ENCODE data around the gene KRT13. TPM values are rescaled to one million over a fixed set of nuclear protein-coding genes. Genes with fewer than 3 reads are reported as not detected.

Gene KRT13
- total and polyA plus RNA-seq, 12 donors, result 0.54 to 20.0 (median 3.5) TPM; not detected in 7

- TF ChIP-seq, protein P1, sequence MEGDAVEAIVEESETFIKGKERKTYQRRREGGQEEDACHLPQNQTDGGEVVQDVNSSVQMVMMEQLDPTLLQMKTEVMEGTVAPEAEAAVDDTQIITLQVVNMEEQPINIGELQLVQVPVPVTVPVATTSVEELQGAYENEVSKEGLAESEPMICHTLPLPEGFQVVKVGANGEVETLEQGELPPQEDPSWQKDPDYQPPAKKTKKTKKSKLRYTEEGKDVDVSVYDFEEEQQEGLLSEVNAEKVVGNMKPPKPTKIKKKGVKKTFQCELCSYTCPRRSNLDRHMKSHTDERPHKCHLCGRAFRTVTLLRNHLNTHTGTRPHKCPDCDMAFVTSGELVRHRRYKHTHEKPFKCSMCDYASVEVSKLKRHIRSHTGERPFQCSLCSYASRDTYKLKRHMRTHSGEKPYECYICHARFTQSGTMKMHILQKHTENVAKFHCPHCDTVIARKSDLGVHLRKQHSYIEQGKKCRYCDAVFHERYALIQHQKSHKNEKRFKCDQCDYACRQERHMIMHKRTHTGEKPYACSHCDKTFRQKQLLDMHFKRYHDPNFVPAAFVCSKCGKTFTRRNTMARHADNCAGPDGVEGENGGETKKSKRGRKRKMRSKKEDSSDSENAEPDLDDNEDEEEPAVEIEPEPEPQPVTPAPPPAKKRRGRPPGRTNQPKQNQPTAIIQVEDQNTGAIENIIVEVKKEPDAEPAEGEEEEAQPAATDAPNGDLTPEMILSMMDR (IDR thresholded peaks at IDR 0.05), result no peak
- no peak for TF ChIP-seq POLR2A (IDR thresholded peaks at IDR 0.05)
These were observed 21.2 kb downstream of the KRT13 start for GRCh38 chr17:41483991-41484826.

GRCh38 chr17:41483531-41483930 lies 21.9 kb downstream of the KRT13 start:
- intact Hi-C loops (cut with DNase I), result no loop called here
- no peak for DNase-seq
- H3K9me3 ChIP-seq (replicated peaks in 1 of 3), result no peaks in the 10 kb centered on the region
- 84 to 91% (median 87%) methylated on average over 9 of the region's 9 CpGs for WGBS, 4 donors
- no peak overlapping the region for H3K4me3 ChIP-seq
- no peaks in the 10 kb centered on the region for H3K36me3 ChIP-seq (replicated peaks in 1 of 2)
- no peak overlapping the region for H3K27ac ChIP-seq
- no peaks in the 10 kb centered on the region for H3K27me3 ChIP-seq
- TF ChIP-seq, protein P1 (IDR thresholded peaks at IDR 0.05), result no peak
- TF ChIP-seq POLR2A (IDR thresholded peaks at IDR 0.05), result no peak
- H3K4me1 ChIP-seq (replicated peaks in 1 of 2), result no peaks in the 10 kb centered on the region

More at GRCh38 chr17:41483991-41484826, 21.2 kb downstream of the KRT13 start:
- Histone ChIP-seq H3K27me3 (no peaks in the 10 kb centered on the region), H3K27ac (no peak overlapping the region), H3K36me3 (replicated peaks in 1 of 2) (no peaks in the 10 kb centered on the region), H3K4me1 (replicated peaks in 1 of 2) (no peaks in the 10 kb centered on the region), H3K9me3 (replicated peaks in 1 of 3) (no peaks in the 10 kb centered on the region), H3K4me3 (no peak overlapping the region)
- DNase-seq, result no peak
- intact Hi-C loops (cut with DNase I), result no loop called here
- WGBS, 4 donors, result 69 to 87% (median 80%) methylated on average over 4 to 7 of the region's 7 CpGs

GRCh38 chr17:41481036-41481435 lies 24.4 kb downstream of the KRT13 start, which contains the start of gene KRT35:
KRT35 (minus strand) TSS chr17:41481151; CDS start chr17:41481097, 54 bp downstream.
- Histone ChIP-seq H3K4me3 (no peak within 1 kb of the TSS), H3K27ac (no peak within 1 kb of the TSS), H3K27me3 (no peaks in the 10 kb centered on the region), H3K4me1 (replicated peaks in 1 of 2) (no peaks in the 10 kb centered on the region), H3K9me3 (replicated peaks in 1 of 3) (no peaks in the 10 kb centered on the region), H3K36me3 (replicated peaks in 1 of 2) (no peaks in the 10 kb centered on the region)
- no peak for DNase-seq
- intact Hi-C loops (cut with DNase I), result no loop called here
- no peak for TF ChIP-seq POLR2A (IDR thresholded peaks at IDR 0.05)
- TF ChIP-seq, protein P1 (IDR thresholded peaks at IDR 0.05), result no peak
- 92 to 100% (median 93%) methylated on average over 2 of the region's 2 CpGs for WGBS, 4 donors

- Histone ChIP-seq H3K4me3 (no peak overlapping the region), H3K36me3 (replicated peaks in 1 of 2) (no peaks in the 10 kb centered on the region), H3K4me1 (replicated peaks in 1 of 2) (no peaks in the 10 kb centered on the region), H3K9me3 (replicated peaks in 1 of 3) (no peaks in the 10 kb centered on the region), H3K27ac (no peak overlapping the region), H3K27me3 (no peaks in the 10 kb centered on the region)
- WGBS, 4 donors, result 85 to 96% (median 95%) methylated on average over 10 of the region's 10 CpGs; no CpG with 5 or more reads in 1 of the 4 donors
- TF ChIP-seq, protein P1 (IDR thresholded peaks at IDR 0.05), result no peak
- no peak for DNase-seq
- intact Hi-C loops (cut with DNase I), result no loop called here
These were observed 24.8 kb downstream of the KRT13 start for GRCh38 chr17:41480581-41480980.
